ENCODE measurements around the gene CTNNA2.

CTNNA2 gene

DNA sequence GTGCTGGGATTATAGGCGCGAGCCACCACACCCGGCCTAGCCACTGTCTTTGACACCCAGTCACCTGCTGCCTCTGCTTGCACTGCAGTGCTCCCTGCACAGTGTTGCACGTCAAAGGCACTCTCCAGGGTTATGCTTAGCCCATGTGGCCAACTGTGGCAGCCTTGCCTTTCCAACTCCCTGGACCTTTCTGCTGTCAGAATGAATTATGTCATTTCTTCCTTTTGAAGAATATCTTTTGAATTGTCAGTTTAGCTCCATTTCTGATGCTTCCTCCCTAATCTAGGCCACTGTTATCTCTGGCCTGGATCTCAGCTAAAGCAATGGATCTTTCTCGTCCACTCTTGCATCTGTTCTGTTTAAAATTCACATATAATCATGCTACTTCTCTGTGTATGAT lies 821.0 kb downstream of the CTNNA2 start:
- H3K36me3 ChIP-seq (replicated peaks; ENCODE audit: low read depth, low read length): no peaks in the 10 kb centered on the region
- no peak overlapping the region for H3K9ac ChIP-seq (ENCODE audit: low read length)
- H2AFZ ChIP-seq (ENCODE audit: low read depth, low read length): no peak overlapping the region
- H3K27ac ChIP-seq (ENCODE audit: low read length): no peak overlapping the region
- no peak overlapping the region for H3K4me2 ChIP-seq (ENCODE audit: low read length)
- H3K4me3 ChIP-seq (ENCODE audit: low read length): no peak overlapping the region
- no peaks in the 10 kb centered on the region for H3K4me1 ChIP-seq (ENCODE audit: low read length)
- TF ChIP-seq EZH2phosphoT487 (IDR thresholded peaks at IDR 0.05; ENCODE audit: low read depth) (no peak), CTCF (IDR thresholded peaks at IDR 0.05; ENCODE audit: low read depth, low read length) (no peak)
- no peaks in the 10 kb centered on the region for H3K27me3 ChIP-seq (ENCODE audit: low read depth, low read length)
- no peaks in the 10 kb centered on the region for H3K9me3 ChIP-seq (ENCODE audit: insufficient read depth, low read length)
- no peaks in the 10 kb centered on the region for H3K79me2 ChIP-seq (ENCODE audit: low read length)
- no peaks in the 10 kb centered on the region for H4K20me1 ChIP-seq (ENCODE audit: insufficient read depth, low read length)

DNA sequence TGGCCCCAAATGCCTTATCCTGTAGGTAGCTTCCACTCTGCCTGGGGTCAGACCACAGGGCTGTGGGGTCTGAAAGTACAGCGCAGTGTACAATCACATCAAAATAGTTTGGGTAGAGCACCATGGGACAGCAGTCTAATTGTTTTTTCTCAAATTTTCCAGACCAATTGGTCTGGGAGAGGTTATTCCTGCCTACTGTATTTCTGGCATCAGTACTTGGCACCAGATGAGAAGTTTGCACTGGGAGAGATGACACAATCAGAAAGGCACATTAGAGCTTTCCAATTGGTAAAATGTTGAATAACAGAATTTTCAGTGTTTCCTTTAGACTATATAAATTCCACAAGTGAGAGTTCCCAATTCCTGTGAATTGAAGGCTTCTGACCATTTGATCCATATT lies 822.6 kb downstream of the CTNNA2 start:
- no peaks in the 10 kb centered on the region for H3K79me2 ChIP-seq (ENCODE audit: low read length)
- no peak overlapping the region for H3K4me2 ChIP-seq (ENCODE audit: low read length)
- no peak overlapping the region for H3K27ac ChIP-seq (ENCODE audit: low read length)
- no peak overlapping the region for H2AFZ ChIP-seq (ENCODE audit: low read depth, low read length)
- H3K4me1 ChIP-seq (ENCODE audit: low read length): no peaks in the 10 kb centered on the region
- TF ChIP-seq EZH2phosphoT487 (IDR thresholded peaks at IDR 0.05; ENCODE audit: low read depth): no peak
- no peak for TF ChIP-seq CTCF (IDR thresholded peaks at IDR 0.05; ENCODE audit: low read depth, low read length)
- H3K36me3 ChIP-seq (replicated peaks; ENCODE audit: low read depth, low read length): no peaks in the 10 kb centered on the region
- no peak overlapping the region for H3K4me3 ChIP-seq (ENCODE audit: low read length)
- H3K27me3 ChIP-seq (ENCODE audit: low read depth, low read length): no peaks in the 10 kb centered on the region
- H3K9me3 ChIP-seq (ENCODE audit: insufficient read depth, low read length): no peaks in the 10 kb centered on the region
- no peaks in the 10 kb centered on the region for H4K20me1 ChIP-seq (ENCODE audit: insufficient read depth, low read length)
- no peak overlapping the region for H3K9ac ChIP-seq (ENCODE audit: low read length)

DNA sequence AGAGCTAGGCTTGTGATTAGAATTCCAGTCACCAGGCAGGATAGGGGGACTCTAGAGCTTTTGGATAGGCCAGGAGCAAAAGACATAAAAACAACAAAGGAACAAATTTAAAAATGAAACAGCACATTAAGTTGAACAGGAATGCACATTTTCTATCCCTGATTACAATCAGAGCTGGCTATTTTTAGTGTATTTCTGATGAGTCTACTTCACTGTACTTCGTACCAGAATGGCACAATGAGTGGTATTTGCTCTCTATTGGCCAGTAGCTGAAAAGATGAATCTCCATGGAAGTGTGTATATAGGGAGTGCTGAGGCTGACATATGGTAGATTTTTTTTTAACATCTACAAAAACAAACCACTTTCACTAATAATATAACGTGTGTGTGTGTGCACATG lies 825.9 kb downstream of the CTNNA2 start:
- no peak overlapping the region for H3K27ac ChIP-seq (ENCODE audit: low read length)
- no peaks in the 10 kb centered on the region for H3K36me3 ChIP-seq (replicated peaks; ENCODE audit: low read depth, low read length)
- no peaks in the 10 kb centered on the region for H3K27me3 ChIP-seq (ENCODE audit: low read depth, low read length)
- TF ChIP-seq EZH2phosphoT487 (IDR thresholded peaks at IDR 0.05; ENCODE audit: low read depth): no peak
- no peak for TF ChIP-seq CTCF (IDR thresholded peaks at IDR 0.05; ENCODE audit: low read depth, low read length)
- H3K4me3 ChIP-seq (ENCODE audit: low read length): no peak overlapping the region
- H3K4me2 ChIP-seq (ENCODE audit: low read length): no peak overlapping the region
- H4K20me1 ChIP-seq (ENCODE audit: insufficient read depth, low read length): no peaks in the 10 kb centered on the region
- no peaks in the 10 kb centered on the region for H3K79me2 ChIP-seq (ENCODE audit: low read length)
- no peak overlapping the region for H2AFZ ChIP-seq (ENCODE audit: low read depth, low read length)
- no peak overlapping the region for H3K9ac ChIP-seq (ENCODE audit: low read length)
- H3K4me1 ChIP-seq (ENCODE audit: low read length): no peaks in the 10 kb centered on the region
- no peaks in the 10 kb centered on the region for H3K9me3 ChIP-seq (ENCODE audit: insufficient read depth, low read length)

DNA sequence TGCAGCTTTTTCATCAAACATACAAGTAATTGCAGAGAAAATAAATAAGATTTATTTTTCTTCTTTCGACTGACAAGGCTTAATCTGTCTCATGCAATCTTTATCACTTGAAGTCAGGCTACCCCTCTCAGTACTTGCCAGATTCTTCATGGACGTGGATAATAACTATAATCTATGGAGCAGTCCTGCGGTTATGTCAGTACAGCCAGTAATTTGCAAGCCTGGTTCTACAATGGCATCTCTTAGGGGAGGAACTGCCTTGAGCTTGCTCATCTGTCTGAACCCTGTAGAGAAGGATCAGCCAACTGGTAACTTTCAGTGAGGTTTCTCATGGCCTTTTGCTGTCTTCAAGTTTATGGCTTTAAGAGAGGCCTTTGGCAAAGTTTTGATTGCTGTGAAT lies 827.2 kb downstream of the CTNNA2 start:
- Histone ChIP-seq H3K9ac (ENCODE audit: low read length) (no peak overlapping the region), H4K20me1 (ENCODE audit: insufficient read depth, low read length) (no peaks in the 10 kb centered on the region), H3K27ac (ENCODE audit: low read length) (no peak overlapping the region), H3K4me2 (ENCODE audit: low read length) (no peak overlapping the region), H2AFZ (ENCODE audit: low read depth, low read length) (no peak overlapping the region), H3K4me3 (ENCODE audit: low read length) (no peak overlapping the region), H3K36me3 (replicated peaks; ENCODE audit: low read depth, low read length) (no peaks in the 10 kb centered on the region), H3K4me1 (ENCODE audit: low read length) (no peaks in the 10 kb centered on the region), H3K79me2 (ENCODE audit: low read length) (no peaks in the 10 kb centered on the region), H3K9me3 (ENCODE audit: insufficient read depth, low read length) (no peaks in the 10 kb centered on the region), H3K27me3 (ENCODE audit: low read depth, low read length) (no peaks in the 10 kb centered on the region)
- TF ChIP-seq CTCF (IDR thresholded peaks at IDR 0.05; ENCODE audit: low read depth, low read length) (no peak), EZH2phosphoT487 (IDR thresholded peaks at IDR 0.05; ENCODE audit: low read depth) (no peak)

Measured in OCI-LY3 (cell line).